Keratinocyte (primary cell): ENCODE data around the gene STX10.

Experiments used
- EZH2 ChIP-seq: IDR thresholded peaks from one replicate; pipeline ENCODE4 v1.6.1; 2012; ENCODE audit warnings: inconsistent platforms, mild to moderate bottlenecking, low read length, moderate library complexity
- TF ChIP-seq, protein P1 (sequence below), 3 experiments: IDR thresholded peaks in 1 of 3; conservative IDR thresholded peaks in 1 of 3; optimal IDR thresholded peaks in 1 of 3; 2 replicates in 2 of 3; 3 replicates in 1 of 3; pipeline versions ENCODE3 to v1.5.1; 2011; ENCODE audit warnings: low read length in 3 of 3, mild to moderate bottlenecking in 3 of 3, moderate library complexity in 2 of 3, control low read depth in 1 of 3, inconsistent platforms in 1 of 3; ENCODE audit not compliant: insufficient read depth in 2 of 3; ENCODE audit errors: extremely low read depth in 1 of 3

DNA sequence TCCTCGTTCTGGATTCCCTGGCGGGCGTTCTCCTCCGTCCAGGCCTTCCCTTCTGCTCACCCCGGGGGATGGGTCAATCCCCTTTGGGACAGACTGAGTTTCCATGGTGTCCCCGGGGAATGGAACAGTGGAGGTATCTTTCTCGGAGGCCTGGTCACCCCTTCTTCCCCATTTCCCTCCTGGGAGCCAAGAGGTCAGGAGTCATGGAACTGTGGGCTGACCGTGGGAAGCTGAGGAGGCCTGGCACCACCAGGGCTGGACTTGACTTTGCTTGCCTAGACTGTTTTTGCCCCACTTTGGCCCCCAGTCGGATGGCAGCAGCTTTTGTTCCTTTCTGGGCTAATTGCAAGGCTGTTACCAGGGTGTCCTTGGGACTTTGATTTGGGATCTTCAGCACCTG is 30.1 kb downstream of the STX10 start:
- TF ChIP-seq, protein P1, sequence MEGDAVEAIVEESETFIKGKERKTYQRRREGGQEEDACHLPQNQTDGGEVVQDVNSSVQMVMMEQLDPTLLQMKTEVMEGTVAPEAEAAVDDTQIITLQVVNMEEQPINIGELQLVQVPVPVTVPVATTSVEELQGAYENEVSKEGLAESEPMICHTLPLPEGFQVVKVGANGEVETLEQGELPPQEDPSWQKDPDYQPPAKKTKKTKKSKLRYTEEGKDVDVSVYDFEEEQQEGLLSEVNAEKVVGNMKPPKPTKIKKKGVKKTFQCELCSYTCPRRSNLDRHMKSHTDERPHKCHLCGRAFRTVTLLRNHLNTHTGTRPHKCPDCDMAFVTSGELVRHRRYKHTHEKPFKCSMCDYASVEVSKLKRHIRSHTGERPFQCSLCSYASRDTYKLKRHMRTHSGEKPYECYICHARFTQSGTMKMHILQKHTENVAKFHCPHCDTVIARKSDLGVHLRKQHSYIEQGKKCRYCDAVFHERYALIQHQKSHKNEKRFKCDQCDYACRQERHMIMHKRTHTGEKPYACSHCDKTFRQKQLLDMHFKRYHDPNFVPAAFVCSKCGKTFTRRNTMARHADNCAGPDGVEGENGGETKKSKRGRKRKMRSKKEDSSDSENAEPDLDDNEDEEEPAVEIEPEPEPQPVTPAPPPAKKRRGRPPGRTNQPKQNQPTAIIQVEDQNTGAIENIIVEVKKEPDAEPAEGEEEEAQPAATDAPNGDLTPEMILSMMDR (optimal IDR thresholded peaks at IDR 0.05 in 1 of 3, IDR thresholded peaks at IDR 0.05 in 1 of 3, conservative IDR thresholded peaks at IDR 0.05 in 1 of 3; ENCODE audit: extremely low read depth in 1 of 3, insufficient read depth in 2 of 3, low read length in 3 of 3), result no peak
- no peak for TF ChIP-seq EZH2
